Measurements from ENCODE around the gene ASTL.
A peak's percentile ranks its signal among the peaks of the same experiment; 100 is the strongest.

Gene ASTL

GRCh38 chr2:96108151-96108540, 30.2 kb downstream of the ASTL start:
- no peak overlapping the region for H2BK5ac ChIP-seq (ENCODE audit: low read depth, low read length, poor library complexity, severe bottlenecking)
- H4K91ac ChIP-seq (ENCODE audit: low read length): no peak overlapping the region
- H3K27me3 ChIP-seq (ENCODE audit: control insufficient read depth in 1 of 2, insufficient read depth in 1 of 2, low read length in 2 of 2): peaks cover 51 to 52% of the 10 kb centered on the region in 2 experiments
- H4K8ac ChIP-seq (ENCODE audit: low read length): no peak overlapping the region
- H3K79me1 ChIP-seq (replicated peaks; ENCODE audit: low read length, poor library complexity, severe bottlenecking): no peaks in the 10 kb centered on the region
- no peak overlapping the region for H2AK5ac ChIP-seq (ENCODE audit: low read length, severe bottlenecking)
- H3K14ac ChIP-seq (ENCODE audit: low read length in 2 of 2): no peak overlapping the region
- no peak overlapping the region for H3K27ac ChIP-seq (ENCODE audit: low read length, poor library complexity, severe bottlenecking)
- H2BK12ac ChIP-seq (ENCODE audit: low read length in 2 of 2): no peak overlapping the region
- DNase-seq: no peak
- H3K9ac ChIP-seq (ENCODE audit: low read length): no peak overlapping the region
- WGBS: 45% methylated on average over 5 of the region's 5 CpGs
- no peak overlapping the region for H2BK120ac ChIP-seq (ENCODE audit: low read depth, low read length)
- H3K23ac ChIP-seq (ENCODE audit: low read length in 2 of 2): no peak overlapping the region
- H3K36me3 ChIP-seq (ENCODE audit: control insufficient read depth in 1 of 2, insufficient read depth in 2 of 2, low read depth in 1 of 2, low read length in 2 of 2): no peaks in the 10 kb centered on the region
- peaks cover 10% of the 10 kb centered on the region for H3K4me1 ChIP-seq (ENCODE audit: control insufficient read depth, insufficient read depth, low read depth, low read length)
- no peak overlapping the region for H2BK15ac ChIP-seq (ENCODE audit: low read depth, poor library complexity, severe bottlenecking)
- no peak overlapping the region for H3K4ac ChIP-seq (ENCODE audit: low read depth in 1 of 2, low read length in 2 of 2)
- no peak overlapping the region for H3K4me3 ChIP-seq (ENCODE audit: insufficient read depth in 1 of 2, low read depth in 1 of 2, low read length in 2 of 2)
- no peak overlapping the region for H3K4me2 ChIP-seq (ENCODE audit: low read length, poor library complexity, severe bottlenecking)
- no peak overlapping the region for H3K18ac ChIP-seq (ENCODE audit: low read depth in 1 of 2, low read length in 2 of 2)
- peaks cover 12% of the 10 kb centered on the region for H3K9me3 ChIP-seq (ENCODE audit: control insufficient read depth, low read length)
- no peak overlapping the region for H2AFZ ChIP-seq (ENCODE audit: low read depth, low read length)

- Histone ChIP-seq H3K4me1 (ENCODE audit: control insufficient read depth, insufficient read depth, low read depth, low read length) (peaks cover 10% of the 10 kb centered on the region), H2AFZ (ENCODE audit: low read depth, low read length) (no peak overlapping the region), H3K9ac (ENCODE audit: low read length) (no peak overlapping the region), H2BK5ac (ENCODE audit: low read depth, low read length, poor library complexity, severe bottlenecking) (no peak overlapping the region), H4K8ac (ENCODE audit: low read length) (no peak overlapping the region), H3K4me2 (ENCODE audit: low read length, poor library complexity, severe bottlenecking) (no peak overlapping the region), H3K18ac (ENCODE audit: low read depth in 1 of 2, low read length in 2 of 2) (no peak overlapping the region), H3K23ac (ENCODE audit: low read length in 2 of 2) (no peak overlapping the region), H2BK120ac (ENCODE audit: low read depth, low read length) (no peak overlapping the region), H4K91ac (ENCODE audit: low read length) (peak overlapping the region; percentile 36), H3K27ac (ENCODE audit: low read length, poor library complexity, severe bottlenecking) (no peak overlapping the region), H3K27me3 (ENCODE audit: control insufficient read depth in 1 of 2, insufficient read depth in 1 of 2, low read length in 2 of 2) (peaks cover 47 to 51% of the 10 kb centered on the region in 2 experiments), H3K36me3 (ENCODE audit: control insufficient read depth in 1 of 2, insufficient read depth in 2 of 2, low read depth in 1 of 2, low read length in 2 of 2) (no peaks in the 10 kb centered on the region), H2AK5ac (ENCODE audit: low read length, severe bottlenecking) (no peak overlapping the region), H3K9me3 (ENCODE audit: control insufficient read depth, low read length) (peaks cover 12% of the 10 kb centered on the region), H2BK15ac (ENCODE audit: low read depth, poor library complexity, severe bottlenecking) (no peak overlapping the region), H2BK12ac (ENCODE audit: low read length in 2 of 2) (no peak overlapping the region), H3K4ac (ENCODE audit: low read depth in 1 of 2, low read length in 2 of 2) (no peak overlapping the region), H3K14ac (ENCODE audit: low read length in 2 of 2) (no peak overlapping the region), H3K4me3 (ENCODE audit: insufficient read depth in 1 of 2, low read depth in 1 of 2, low read length in 2 of 2) (no peak overlapping the region), H3K79me1 (replicated peaks; ENCODE audit: low read length, poor library complexity, severe bottlenecking) (no peaks in the 10 kb centered on the region)
- WGBS: 100% methylated on average over 2 of the region's 3 CpGs
- DNase-seq: no peak
Measured at GRCh38 chr2:96107708-96108065, 30.6 kb downstream of the ASTL start.

GRCh38 chr2:96106991-96107707, 31.2 kb downstream of the ASTL start:
- Histone ChIP-seq H3K4ac (ENCODE audit: low read depth in 1 of 2, low read length in 2 of 2) (no peak overlapping the region), H2BK12ac (ENCODE audit: low read length in 2 of 2) (no peak overlapping the region), H3K9ac (ENCODE audit: low read length) (no peak overlapping the region), H3K4me1 (ENCODE audit: control insufficient read depth, insufficient read depth, low read depth, low read length) (peaks cover 10% of the 10 kb centered on the region), H4K8ac (ENCODE audit: low read length) (no peak overlapping the region), H3K4me3 (ENCODE audit: insufficient read depth in 1 of 2, low read depth in 1 of 2, low read length in 2 of 2) (no peak overlapping the region), H3K9me3 (ENCODE audit: control insufficient read depth, low read length) (peaks cover 12% of the 10 kb centered on the region), H2BK120ac (ENCODE audit: low read depth, low read length) (no peak overlapping the region), H4K91ac (ENCODE audit: low read length) (no peak overlapping the region), H2AK5ac (ENCODE audit: low read length, severe bottlenecking) (no peak overlapping the region), H3K23ac (ENCODE audit: low read length in 2 of 2) (no peak overlapping the region), H3K27me3 (ENCODE audit: control insufficient read depth in 1 of 2, insufficient read depth in 1 of 2, low read length in 2 of 2) (peaks cover 45 to 47% of the 10 kb centered on the region in 2 experiments), H3K79me1 (replicated peaks; ENCODE audit: low read length, poor library complexity, severe bottlenecking) (no peaks in the 10 kb centered on the region), H3K4me2 (ENCODE audit: low read length, poor library complexity, severe bottlenecking) (no peak overlapping the region), H3K27ac (ENCODE audit: low read length, poor library complexity, severe bottlenecking) (no peak overlapping the region), H2AFZ (ENCODE audit: low read depth, low read length) (no peak overlapping the region), H2BK5ac (ENCODE audit: low read depth, low read length, poor library complexity, severe bottlenecking) (no peak overlapping the region), H3K18ac (ENCODE audit: low read depth in 1 of 2, low read length in 2 of 2) (no peak overlapping the region), H3K36me3 (ENCODE audit: control insufficient read depth in 1 of 2, insufficient read depth in 2 of 2, low read depth in 1 of 2, low read length in 2 of 2) (no peaks in the 10 kb centered on the region), H3K14ac (ENCODE audit: low read length in 2 of 2) (no peak overlapping the region), H2BK15ac (ENCODE audit: low read depth, poor library complexity, severe bottlenecking) (no peak overlapping the region)
- DNase-seq: no peak
- 82% methylated on average over 9 of the region's 9 CpGs for WGBS

- Histone ChIP-seq H3K4me1 (ENCODE audit: control insufficient read depth, insufficient read depth, low read depth, low read length) (peaks cover 10% of the 10 kb centered on the region), H2BK15ac (ENCODE audit: low read depth, poor library complexity, severe bottlenecking) (no peak overlapping the region), H3K4me3 (ENCODE audit: insufficient read depth in 1 of 2, low read depth in 1 of 2, low read length in 2 of 2) (no peak overlapping the region), H3K27ac (ENCODE audit: low read length, poor library complexity, severe bottlenecking) (no peak overlapping the region), H2AK5ac (ENCODE audit: low read length, severe bottlenecking) (no peak overlapping the region), H3K79me1 (replicated peaks; ENCODE audit: low read length, poor library complexity, severe bottlenecking) (no peaks in the 10 kb centered on the region), H3K36me3 (ENCODE audit: control insufficient read depth in 1 of 2, insufficient read depth in 2 of 2, low read depth in 1 of 2, low read length in 2 of 2) (no peaks in the 10 kb centered on the region), H3K18ac (ENCODE audit: low read depth in 1 of 2, low read length in 2 of 2) (no peak overlapping the region), H3K4ac (ENCODE audit: low read depth in 1 of 2, low read length in 2 of 2) (no peak overlapping the region), H2AFZ (ENCODE audit: low read depth, low read length) (no peak overlapping the region), H3K14ac (ENCODE audit: low read length in 2 of 2) (no peak overlapping the region), H2BK120ac (ENCODE audit: low read depth, low read length) (no peak overlapping the region), H3K4me2 (ENCODE audit: low read length, poor library complexity, severe bottlenecking) (no peak overlapping the region), H3K27me3 (ENCODE audit: control insufficient read depth in 1 of 2, insufficient read depth in 1 of 2, low read length in 2 of 2) (peaks cover 45 to 47% of the 10 kb centered on the region in 2 experiments), H3K9ac (ENCODE audit: low read length) (no peak overlapping the region), H4K8ac (ENCODE audit: low read length) (no peak overlapping the region), H2BK5ac (ENCODE audit: low read depth, low read length, poor library complexity, severe bottlenecking) (no peak overlapping the region), H3K23ac (ENCODE audit: low read length in 2 of 2) (no peak overlapping the region), H2BK12ac (ENCODE audit: low read length in 2 of 2) (no peak overlapping the region), H3K9me3 (ENCODE audit: control insufficient read depth, low read length) (peaks cover 12% of the 10 kb centered on the region), H4K91ac (ENCODE audit: low read length) (no peak overlapping the region)
- WGBS: 100% methylated on average over 6 of the region's 8 CpGs
- no peak for DNase-seq
Measured at GRCh38 chr2:96105994-96106715, 32.1 kb downstream of the ASTL start.

All from mesenchymal stem cell (in vitro differentiated cells and primary cell).